Left ventricle myocardium inferior (tissue), 1 donor: ENCODE measurements around the gene MAU2. TPM values are rescaled to one million over a fixed set of nuclear protein-coding genes. Genes with fewer than 3 reads are reported as not detected.

Experiments
- DNase-seq: peaks from one replicate; pipeline ENCODE4 v3.0.0-alpha.2; 2020
- H3K27ac ChIP-seq: fragments of 200-600 bp; replicated peaks from 2 replicates; pipeline ENCODE4 v1.8.0; 2021
- H3K27me3 ChIP-seq: fragments of 200-600 bp; 2 replicates; pipeline ENCODE4 v1.8.0; 2021; ENCODE audit warnings: low read depth
- H3K36me3 ChIP-seq: fragments of 200-600 bp; 2 replicates; pipeline ENCODE4 v1.8.0; 2021
- H3K4me1 ChIP-seq: fragments of 200-600 bp; 2 replicates; pipeline ENCODE4 v1.8.0; 2021
- H3K4me3 ChIP-seq: fragments of 200-600 bp; 2 replicates; pipeline ENCODE4 v1.8.0; 2021; ENCODE audit warnings: mild to moderate bottlenecking, moderate library complexity
- H3K9me3 ChIP-seq: fragments of 200-600 bp; replicated peaks from 2 replicates; pipeline ENCODE4 v1.8.0; 2021
- intact Hi-C: fragments of 100-400 bp; cut with micrococcal nuclease; formaldehyde crosslinking; loops from one replicate; pipeline ENCODE4 v1.11.0; 2022
- total RNA-seq: library from RNA; stranded (reverse); fragmentation: NEBNext Ultra II Directional; extraction: Animal tissue kit (Norgen Biotek cat#: 25700); gene quantifications from one replicate; pipeline ENCODE4 v1.2.1, GENCODE V29; 2021
- TF ChIP-seq, protein P1 (sequence below): fragments of 200-600 bp; IDR thresholded peaks from 2 replicates; pipeline ENCODE4 v1.8.0; 2021; ENCODE audit warnings: antibody characterized with exemption, mild to moderate bottlenecking, borderline replicate concordance
- donor health status: DM: no; HTN: yes; CAD: no; lungs with severe emphysema.

The MAU2 gene
- total RNA-seq, 1 donor from 2014 or later: 33.0 TPM

DNA sequence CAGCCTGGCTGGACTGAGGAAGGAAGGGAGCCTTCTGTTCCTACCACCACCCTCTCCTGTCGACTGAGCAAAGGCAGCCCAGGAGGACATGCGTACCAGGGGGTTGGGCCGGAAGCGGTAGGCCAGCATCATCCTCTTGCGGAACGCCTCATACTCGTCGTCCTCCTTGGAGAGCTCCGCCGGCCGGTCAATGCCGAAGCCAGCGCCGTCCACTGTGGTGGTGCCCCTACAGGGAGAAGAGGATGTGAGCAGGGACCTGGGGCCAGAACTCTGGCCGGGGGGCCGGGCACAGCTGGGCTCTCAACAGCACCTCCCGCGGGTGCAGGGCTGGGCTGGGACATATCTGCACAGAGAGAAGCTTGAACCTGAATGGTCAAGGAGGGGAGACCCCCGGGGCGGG lies 43.8 kb upstream of the MAU2 start:
- TF ChIP-seq, protein P1, sequence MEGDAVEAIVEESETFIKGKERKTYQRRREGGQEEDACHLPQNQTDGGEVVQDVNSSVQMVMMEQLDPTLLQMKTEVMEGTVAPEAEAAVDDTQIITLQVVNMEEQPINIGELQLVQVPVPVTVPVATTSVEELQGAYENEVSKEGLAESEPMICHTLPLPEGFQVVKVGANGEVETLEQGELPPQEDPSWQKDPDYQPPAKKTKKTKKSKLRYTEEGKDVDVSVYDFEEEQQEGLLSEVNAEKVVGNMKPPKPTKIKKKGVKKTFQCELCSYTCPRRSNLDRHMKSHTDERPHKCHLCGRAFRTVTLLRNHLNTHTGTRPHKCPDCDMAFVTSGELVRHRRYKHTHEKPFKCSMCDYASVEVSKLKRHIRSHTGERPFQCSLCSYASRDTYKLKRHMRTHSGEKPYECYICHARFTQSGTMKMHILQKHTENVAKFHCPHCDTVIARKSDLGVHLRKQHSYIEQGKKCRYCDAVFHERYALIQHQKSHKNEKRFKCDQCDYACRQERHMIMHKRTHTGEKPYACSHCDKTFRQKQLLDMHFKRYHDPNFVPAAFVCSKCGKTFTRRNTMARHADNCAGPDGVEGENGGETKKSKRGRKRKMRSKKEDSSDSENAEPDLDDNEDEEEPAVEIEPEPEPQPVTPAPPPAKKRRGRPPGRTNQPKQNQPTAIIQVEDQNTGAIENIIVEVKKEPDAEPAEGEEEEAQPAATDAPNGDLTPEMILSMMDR: no peak
- Histone ChIP-seq H3K4me1 (peaks cover 7% of the 10 kb centered on the region), H3K9me3 (no peaks in the 10 kb centered on the region), H3K27ac (no peak overlapping the region), H3K36me3 (peaks cover 68% of the 10 kb centered on the region), H3K4me3 (no peak overlapping the region), H3K27me3 (peaks cover 17% of the 10 kb centered on the region)
- intact Hi-C loops: no loop called here
- no peak for DNase-seq

DNA sequence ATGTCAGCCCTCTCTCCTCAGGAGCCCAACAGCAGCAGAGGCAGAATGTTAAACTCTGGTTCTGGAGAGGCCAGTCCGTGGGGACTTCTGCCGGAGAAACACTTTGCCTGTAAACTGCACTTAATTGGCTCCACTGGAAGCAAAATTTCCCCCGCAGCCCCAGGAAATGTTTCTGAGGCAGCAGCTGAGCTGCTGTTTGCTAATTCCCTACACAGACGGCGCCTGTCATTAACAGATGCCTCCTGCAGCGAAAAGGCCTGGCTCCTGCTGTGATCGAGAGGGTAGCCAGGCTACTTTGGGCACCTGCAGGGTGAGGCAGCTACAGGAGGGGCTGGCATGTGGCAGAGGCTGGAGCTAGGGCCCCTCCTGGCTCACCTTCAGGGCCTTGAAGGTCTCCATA lies 42.3 kb upstream of the MAU2 start:
- Histone ChIP-seq H3K4me3 (no peak overlapping the region), H3K27ac (no peak overlapping the region), H3K36me3 (peaks cover 81% of the 10 kb centered on the region), H3K9me3 (no peaks in the 10 kb centered on the region), H3K27me3 (peaks cover 6% of the 10 kb centered on the region), H3K4me1 (peaks cover 2% of the 10 kb centered on the region)
- TF ChIP-seq, protein P1: no peak
- intact Hi-C loops: no loop called here
- no peak for DNase-seq

DNA sequence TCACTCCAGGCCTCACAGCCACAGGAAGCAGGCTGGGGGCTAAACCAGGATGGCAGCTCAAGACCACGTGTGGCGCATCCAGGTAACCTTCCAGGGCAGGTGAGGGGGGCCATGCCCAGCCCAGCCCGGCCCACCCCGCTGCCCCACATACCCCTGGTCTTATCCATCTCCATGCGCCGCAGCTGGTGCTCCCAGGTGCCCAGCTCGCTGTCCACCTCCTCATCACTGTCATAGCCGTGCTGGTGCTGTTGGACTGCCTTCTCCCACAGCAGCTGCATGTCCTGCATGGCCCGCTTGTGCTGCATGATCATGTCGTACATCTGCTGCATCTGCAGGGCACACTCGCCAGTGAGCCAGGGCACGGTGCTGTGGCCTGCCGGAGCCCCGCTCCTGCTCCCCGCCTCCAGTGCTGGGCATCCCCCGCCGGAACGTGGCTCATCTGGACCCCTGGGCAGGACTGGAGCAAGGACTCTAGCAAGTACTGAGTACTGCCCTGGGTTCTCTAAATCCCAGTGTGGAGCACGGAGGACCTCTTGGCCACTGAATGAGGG lies 41.5 kb upstream of the MAU2 start:
- DNase-seq: no peak
- TF ChIP-seq, protein P1: no peak

DNA sequence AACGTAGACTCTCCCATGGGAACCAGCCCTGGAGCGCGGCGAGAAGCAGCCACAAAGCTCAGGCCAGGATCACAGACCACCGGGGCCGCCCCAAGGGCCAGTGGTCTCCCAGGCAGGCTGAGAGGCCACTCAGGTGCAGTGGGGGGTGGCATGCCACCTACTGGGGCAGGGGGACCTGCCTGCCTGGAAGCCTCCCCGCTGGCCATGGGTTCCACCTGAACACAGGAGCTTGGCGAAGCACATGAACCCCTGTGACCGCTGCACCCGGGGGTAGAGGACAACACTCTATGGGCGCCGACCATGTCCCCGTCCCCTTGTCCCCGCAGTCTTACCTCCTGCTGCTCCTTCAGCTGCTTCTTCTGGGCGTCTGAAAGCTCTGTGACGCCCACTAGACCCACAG lies 40.8 kb upstream of the MAU2 start:
- H3K27ac ChIP-seq: no peak overlapping the region
- H3K9me3 ChIP-seq: no peaks in the 10 kb centered on the region
- DNase-seq: no peak
- no peaks in the 10 kb centered on the region for H3K27me3 ChIP-seq
- TF ChIP-seq, protein P1: no peak
- H3K4me1 ChIP-seq: no peaks in the 10 kb centered on the region
- intact Hi-C loops: no loop called here
- no peak overlapping the region for H3K4me3 ChIP-seq
- H3K36me3 ChIP-seq: peaks cover 95% of the 10 kb centered on the region

More for the DNA sequence above, 41.5 kb upstream of the MAU2 start:
- Histone ChIP-seq H3K4me1 (no peaks in the 10 kb centered on the region), H3K4me3 (no peak overlapping the region), H3K27ac (no peak overlapping the region), H3K27me3 (no peaks in the 10 kb centered on the region), H3K36me3 (peaks cover 89% of the 10 kb centered on the region), H3K9me3 (no peaks in the 10 kb centered on the region)
- intact Hi-C loops: no loop called here

DNA sequence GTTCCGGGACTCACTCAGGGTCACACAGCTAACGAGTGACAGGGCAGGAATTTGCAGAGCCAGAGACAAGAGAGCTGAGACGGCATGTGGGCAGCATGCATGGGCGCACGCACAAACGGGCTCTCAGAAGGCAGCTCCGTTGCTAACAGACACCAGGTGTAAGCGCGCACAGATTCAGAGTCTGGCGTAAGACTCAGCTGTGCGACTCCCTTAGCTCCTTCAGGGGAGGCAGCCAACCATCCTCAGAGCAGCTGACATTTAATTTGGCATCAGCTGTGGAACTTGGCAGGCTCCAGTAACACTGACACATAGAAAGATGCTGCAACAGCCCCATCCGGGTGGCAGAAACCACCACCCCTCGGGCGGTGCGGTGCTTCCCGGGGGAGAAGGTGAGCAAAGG lies 40.1 kb upstream of the MAU2 start:
- Histone ChIP-seq H3K4me1 (no peaks in the 10 kb centered on the region), H3K9me3 (no peaks in the 10 kb centered on the region), H3K36me3 (peaks cover 96% of the 10 kb centered on the region), H3K4me3 (no peak overlapping the region), H3K27ac (no peak overlapping the region), H3K27me3 (no peaks in the 10 kb centered on the region)
- no peak for DNase-seq
- intact Hi-C loops: no loop called here
- TF ChIP-seq, protein P1: no peak
